ENCODE data around the gene LRP1B.

The LRP1B gene

DNA sequence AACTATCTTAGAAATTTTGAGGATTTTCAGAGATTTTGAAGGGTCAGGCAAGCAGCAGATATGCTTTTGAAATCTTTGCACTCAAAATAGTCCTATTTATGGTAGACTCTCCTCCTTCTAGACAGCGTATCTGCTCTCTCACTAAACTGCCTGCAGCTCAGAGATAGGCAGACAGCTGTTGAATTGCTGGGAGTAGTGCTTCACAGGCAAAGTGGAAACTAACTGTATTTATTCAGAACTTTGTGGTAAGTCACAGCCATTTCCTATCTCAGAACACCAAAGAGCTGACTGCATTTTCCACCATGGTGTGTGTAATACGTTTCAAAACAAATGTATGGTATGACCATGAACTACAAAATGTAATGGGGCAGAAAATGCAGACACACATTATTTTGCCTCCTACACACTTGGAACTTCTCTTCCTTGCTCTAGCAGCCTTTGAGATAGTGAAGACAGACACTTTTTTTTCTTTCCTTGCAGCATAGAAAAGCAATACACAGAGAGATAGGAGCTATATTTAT lies 352.4 kb downstream of the LRP1B start:
- Mint-ChIP-seq H3K4me1 (no peaks in the 10 kb centered on the region), H3K36me3 (no peaks in the 10 kb centered on the region), H3K27me3 (no peaks in the 10 kb centered on the region), H3K4me3 (no peak overlapping the region), H3K9me3 (no peaks in the 10 kb centered on the region), H3K27ac (no peak overlapping the region)
- no peak for ATAC-seq

DNA sequence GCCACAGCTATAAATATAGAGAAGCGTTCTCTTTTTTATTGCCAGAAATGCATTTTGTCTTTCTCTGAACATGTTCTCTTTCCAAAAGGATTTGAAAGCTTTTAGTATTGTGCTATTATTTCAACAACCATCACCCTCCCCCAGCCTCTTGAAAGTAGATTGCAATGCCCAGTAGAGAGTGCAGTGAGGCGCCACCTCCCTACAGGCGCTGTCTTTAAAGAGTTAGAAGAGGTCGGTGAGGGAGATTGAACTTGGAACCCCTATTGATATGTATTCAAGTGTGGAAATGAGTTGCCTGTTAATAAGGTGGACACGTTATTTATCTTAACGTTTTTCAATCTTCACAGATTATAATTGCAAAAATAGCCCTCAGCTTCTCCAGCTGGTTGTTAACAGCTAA lies 360.3 kb downstream of the LRP1B start:
- no peak overlapping the region for H3K4me3 Mint-ChIP-seq
- ATAC-seq = no peak
- no peaks in the 10 kb centered on the region for H3K4me1 Mint-ChIP-seq
- no peaks in the 10 kb centered on the region for H3K27me3 Mint-ChIP-seq
- no peaks in the 10 kb centered on the region for H3K36me3 Mint-ChIP-seq
- H3K9me3 Mint-ChIP-seq = no peaks in the 10 kb centered on the region
- H3K27ac Mint-ChIP-seq = no peak overlapping the region

DNA sequence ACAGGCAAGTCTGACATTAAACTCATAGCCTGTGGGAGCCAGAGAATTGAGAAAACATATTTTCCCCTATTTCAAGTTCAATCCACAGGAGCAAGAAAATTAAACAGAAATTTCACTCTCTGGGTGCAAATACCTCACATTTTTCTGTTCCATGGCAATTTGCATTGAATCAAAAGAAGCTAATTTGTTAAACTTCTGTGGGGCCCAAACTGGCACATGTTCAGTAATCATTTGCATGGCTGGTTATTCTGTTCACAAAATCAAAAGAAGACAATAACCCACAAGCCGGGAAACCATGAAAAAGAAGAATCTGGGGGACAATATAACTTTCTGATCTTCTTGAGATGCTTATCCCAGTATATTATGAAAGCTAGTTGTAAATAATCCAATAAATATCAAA lies 363.1 kb downstream of the LRP1B start:
- Mint-ChIP-seq H3K36me3 (no peaks in the 10 kb centered on the region), H3K27me3 (no peaks in the 10 kb centered on the region), H3K4me1 (no peaks in the 10 kb centered on the region), H3K27ac (no peak overlapping the region), H3K4me3 (no peak overlapping the region), H3K9me3 (no peaks in the 10 kb centered on the region)
- no peak for ATAC-seq

DNA sequence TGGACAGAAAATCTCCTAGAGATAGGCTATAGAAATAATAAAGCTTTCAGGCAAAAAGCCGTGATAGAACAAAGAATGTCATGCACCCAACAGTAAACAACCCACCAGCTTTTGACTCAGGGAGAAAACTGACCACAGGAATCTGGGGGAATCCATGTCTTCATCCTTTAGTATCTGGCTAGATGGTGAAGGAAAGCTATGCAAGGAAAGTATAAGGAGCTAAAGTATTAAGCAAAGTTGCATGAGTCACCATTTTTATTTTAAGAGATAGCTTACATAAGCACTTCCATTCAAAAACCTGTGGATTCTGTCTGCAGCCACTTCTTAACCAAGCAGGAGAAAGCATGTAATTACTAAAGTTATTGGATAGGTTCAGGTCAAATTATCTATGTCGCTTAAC lies 363.8 kb downstream of the LRP1B start:
- H3K27me3 Mint-ChIP-seq = no peaks in the 10 kb centered on the region
- H3K9me3 Mint-ChIP-seq = no peaks in the 10 kb centered on the region
- no peak overlapping the region for H3K27ac Mint-ChIP-seq
- ATAC-seq = no peak
- H3K4me1 Mint-ChIP-seq = no peaks in the 10 kb centered on the region
- H3K4me3 Mint-ChIP-seq = no peak overlapping the region
- no peaks in the 10 kb centered on the region for H3K36me3 Mint-ChIP-seq

DNA sequence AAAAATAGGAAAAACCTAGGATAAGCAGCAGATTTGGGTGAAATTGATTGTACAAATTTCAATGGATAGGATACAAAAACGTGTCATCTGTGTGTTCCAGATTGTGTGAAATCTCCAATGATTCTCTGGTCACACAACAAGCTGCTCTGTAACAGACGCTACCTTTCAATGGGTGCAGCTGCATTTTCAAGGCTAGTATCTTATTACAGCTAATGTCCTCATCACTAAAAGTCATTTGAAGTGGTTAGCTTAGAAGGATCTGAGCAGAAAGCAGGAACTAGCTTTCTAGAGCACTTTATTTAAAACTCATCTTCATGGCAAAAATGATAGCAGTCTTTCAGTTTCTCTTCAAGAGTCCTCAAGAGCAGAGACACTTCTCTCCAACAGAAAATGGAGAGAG lies 364.6 kb downstream of the LRP1B start:
- H3K4me1 Mint-ChIP-seq = no peaks in the 10 kb centered on the region
- H3K9me3 Mint-ChIP-seq = no peaks in the 10 kb centered on the region
- H3K36me3 Mint-ChIP-seq = no peaks in the 10 kb centered on the region
- ATAC-seq = no peak
- H3K27me3 Mint-ChIP-seq = no peaks in the 10 kb centered on the region
- no peak overlapping the region for H3K27ac Mint-ChIP-seq
- H3K4me3 Mint-ChIP-seq = no peak overlapping the region

DNA sequence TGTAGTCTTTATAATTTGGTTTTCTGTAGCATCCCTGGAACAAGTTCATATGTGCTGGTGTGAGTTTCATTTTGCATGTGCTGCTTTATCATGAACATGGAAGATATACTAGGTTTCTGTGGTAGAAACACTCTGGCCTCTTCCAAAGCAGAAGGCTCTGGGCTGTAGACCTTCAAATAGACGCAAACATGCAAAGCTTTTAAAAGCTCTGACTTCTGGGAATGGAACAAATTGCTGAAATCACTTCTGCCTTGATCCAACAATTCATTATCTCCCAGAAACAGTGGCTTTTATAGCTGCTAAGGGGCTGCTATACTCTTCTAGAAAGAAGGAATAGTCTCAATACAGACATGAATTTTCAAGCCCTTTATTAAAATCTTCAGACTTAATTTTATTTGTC lies 382.2 kb downstream of the LRP1B start:
- ATAC-seq = no peak
- Mint-ChIP-seq H3K36me3 (no peaks in the 10 kb centered on the region), H3K27me3 (no peaks in the 10 kb centered on the region), H3K4me3 (no peak overlapping the region), H3K9me3 (no peaks in the 10 kb centered on the region), H3K27ac (no peak overlapping the region), H3K4me1 (no peaks in the 10 kb centered on the region)

DNA sequence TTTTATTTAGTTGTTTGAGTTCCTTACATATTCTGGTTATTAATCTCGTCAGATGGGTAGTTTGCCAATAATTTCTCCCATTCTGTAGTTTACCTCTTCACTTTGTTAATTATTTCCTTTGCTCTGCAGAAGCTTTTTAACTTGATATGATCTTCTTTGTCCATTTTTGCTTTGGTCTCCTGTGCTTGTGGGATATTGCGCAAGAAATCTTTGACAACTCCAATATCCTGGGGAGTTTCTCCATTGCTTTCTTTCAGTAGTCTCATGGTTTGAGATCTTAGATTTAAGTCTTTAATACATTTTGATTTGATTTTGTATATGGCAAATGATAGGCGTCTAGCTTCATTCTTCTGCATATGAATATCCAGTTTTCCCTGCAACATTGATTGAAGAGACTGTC lies 389.2 kb downstream of the LRP1B start:
- no peak for ATAC-seq
- Mint-ChIP-seq H3K4me3 (no peak overlapping the region), H3K9me3 (no peaks in the 10 kb centered on the region), H3K4me1 (no peaks in the 10 kb centered on the region), H3K27me3 (no peaks in the 10 kb centered on the region), H3K27ac (no peak overlapping the region), H3K36me3 (no peaks in the 10 kb centered on the region)

DNA sequence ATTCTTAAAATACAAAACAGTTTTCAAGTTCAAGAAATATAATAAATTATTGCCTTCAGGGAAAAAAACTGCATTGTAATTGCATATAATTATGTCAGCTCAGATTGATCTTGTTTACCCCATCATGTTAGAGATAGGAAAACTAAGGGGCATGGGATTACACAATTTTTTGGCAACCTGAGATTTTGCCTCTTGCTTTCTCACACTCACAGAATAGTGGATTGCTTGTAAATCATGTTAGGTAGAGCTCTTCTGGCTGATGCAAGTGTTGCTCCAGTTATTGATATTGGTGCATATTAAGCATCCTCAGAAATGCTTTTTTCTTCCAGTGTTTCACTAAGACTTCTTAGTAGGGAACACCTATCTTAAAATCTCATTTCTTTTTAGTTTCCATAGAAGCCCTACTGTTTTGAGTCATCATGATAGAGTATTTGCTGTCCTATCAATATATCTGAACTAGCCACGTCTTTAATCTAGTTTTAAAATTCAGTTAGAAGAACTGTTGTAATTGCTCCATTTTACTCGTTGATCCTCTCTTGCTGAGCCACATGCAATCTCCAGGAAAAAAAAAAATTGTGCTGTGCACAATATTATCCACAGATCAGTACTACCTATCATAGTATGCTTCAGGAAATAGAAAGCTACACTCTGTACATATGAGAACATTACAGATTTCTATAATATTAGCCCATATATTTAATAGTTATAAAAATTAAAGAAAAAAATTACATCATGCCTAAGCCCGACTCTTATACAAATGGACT lies 393.1 kb downstream of the LRP1B start:
- Mint-ChIP-seq H3K36me3 (no peaks in the 10 kb centered on the region), H3K27ac (no peak overlapping the region), H3K27me3 (no peaks in the 10 kb centered on the region), H3K4me1 (no peaks in the 10 kb centered on the region), H3K4me3 (no peak overlapping the region), H3K9me3 (no peaks in the 10 kb centered on the region)
- ATAC-seq = no peak

DNA sequence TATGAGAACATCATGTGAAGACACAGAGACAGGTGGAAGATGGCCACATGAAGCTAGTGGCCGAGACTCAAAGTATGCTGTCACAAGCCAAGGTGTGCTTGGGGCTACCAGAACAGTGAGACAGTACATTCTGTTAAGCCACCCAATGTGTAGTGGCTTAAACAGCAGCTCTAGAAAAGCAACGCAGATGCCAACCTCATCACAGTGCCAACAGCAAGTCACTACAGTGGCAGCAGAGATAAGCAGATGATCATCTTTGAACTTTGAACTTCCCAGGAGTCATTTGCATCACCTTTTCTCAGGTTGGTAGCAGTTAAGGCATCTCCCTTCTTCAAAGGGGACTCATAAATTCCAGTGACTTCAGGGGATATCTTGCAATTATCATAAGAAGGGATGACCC lies 394.4 kb downstream of the LRP1B start:
- no peaks in the 10 kb centered on the region for H3K9me3 Mint-ChIP-seq
- ATAC-seq = no peak
- H3K4me3 Mint-ChIP-seq = no peak overlapping the region
- H3K36me3 Mint-ChIP-seq = no peaks in the 10 kb centered on the region
- no peaks in the 10 kb centered on the region for H3K4me1 Mint-ChIP-seq
- H3K27ac Mint-ChIP-seq = no peak overlapping the region
- no peaks in the 10 kb centered on the region for H3K27me3 Mint-ChIP-seq

DNA sequence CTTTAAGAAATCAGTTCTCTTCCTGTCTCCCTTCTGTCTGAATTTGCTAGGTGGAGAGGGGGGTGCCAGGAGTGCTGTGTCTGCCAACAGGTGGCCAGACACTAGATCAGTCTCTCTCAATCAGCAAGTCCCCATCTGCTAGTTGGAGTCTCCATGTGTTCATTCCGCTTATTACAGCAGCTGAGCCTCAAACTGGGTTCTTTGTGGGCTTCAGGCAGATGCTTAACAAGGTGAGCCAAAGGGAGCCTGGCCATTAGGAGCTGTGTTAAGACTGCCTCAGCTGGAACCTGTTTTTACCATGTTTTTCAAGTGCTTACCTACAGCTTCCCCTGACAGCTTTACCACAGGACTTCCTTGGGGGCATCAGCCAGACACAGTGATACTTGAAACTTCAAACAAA lies 401.9 kb downstream of the LRP1B start:
- H3K9me3 Mint-ChIP-seq = no peaks in the 10 kb centered on the region
- no peak overlapping the region for H3K4me3 Mint-ChIP-seq
- ATAC-seq = peak; percentile 47
- no peaks in the 10 kb centered on the region for H3K36me3 Mint-ChIP-seq
- no peaks in the 10 kb centered on the region for H3K27me3 Mint-ChIP-seq
- H3K4me1 Mint-ChIP-seq = no peaks in the 10 kb centered on the region
- H3K27ac Mint-ChIP-seq = no peak overlapping the region

DNA sequence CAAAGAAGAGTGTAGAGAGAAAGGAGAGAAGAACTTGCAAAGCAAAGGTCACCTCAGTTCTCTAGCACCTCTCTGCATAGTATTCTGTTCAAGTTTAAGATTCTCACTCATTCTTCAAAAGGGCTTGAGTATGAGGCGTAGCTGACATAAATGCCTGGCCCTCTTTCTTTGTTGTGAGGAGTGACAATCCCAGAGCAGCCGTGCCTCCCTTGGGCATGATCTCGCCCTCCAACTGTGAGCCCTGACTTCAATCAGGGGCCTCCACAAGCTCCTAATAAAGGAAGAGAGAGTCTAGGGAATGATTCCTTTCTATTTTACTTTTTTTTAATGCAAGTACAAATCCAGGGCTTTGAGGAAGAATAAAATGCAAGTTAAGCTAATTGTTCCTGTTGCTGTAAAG lies 402.7 kb downstream of the LRP1B start:
- Mint-ChIP-seq H3K4me1 (no peaks in the 10 kb centered on the region), H3K27me3 (no peaks in the 10 kb centered on the region), H3K27ac (no peak overlapping the region), H3K4me3 (no peak overlapping the region), H3K9me3 (no peaks in the 10 kb centered on the region), H3K36me3 (no peaks in the 10 kb centered on the region)
- ATAC-seq = no peak

DNA sequence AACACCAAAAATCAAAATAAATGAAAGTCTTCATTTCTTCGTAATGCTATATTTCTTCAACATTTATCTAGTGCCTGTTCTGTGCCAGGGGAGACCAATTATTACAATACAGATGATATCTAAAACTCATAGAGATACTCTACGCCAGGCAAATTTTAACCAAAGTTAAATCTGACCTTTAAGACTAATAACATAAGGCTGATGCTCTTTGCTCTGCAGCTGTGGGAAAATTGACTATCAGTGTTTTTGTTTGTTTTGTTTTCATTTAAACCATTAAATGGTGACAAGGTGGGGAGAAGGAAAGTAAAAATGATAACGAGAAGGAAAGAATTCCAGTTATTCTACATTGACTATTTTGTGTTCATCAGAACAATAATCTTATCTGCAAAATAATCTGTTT lies 406.4 kb downstream of the LRP1B start:
- Mint-ChIP-seq H3K27ac (no peak overlapping the region), H3K36me3 (no peaks in the 10 kb centered on the region), H3K9me3 (no peaks in the 10 kb centered on the region), H3K4me3 (no peak overlapping the region), H3K27me3 (no peaks in the 10 kb centered on the region), H3K4me1 (no peaks in the 10 kb centered on the region)
- ATAC-seq = no peak

DNA sequence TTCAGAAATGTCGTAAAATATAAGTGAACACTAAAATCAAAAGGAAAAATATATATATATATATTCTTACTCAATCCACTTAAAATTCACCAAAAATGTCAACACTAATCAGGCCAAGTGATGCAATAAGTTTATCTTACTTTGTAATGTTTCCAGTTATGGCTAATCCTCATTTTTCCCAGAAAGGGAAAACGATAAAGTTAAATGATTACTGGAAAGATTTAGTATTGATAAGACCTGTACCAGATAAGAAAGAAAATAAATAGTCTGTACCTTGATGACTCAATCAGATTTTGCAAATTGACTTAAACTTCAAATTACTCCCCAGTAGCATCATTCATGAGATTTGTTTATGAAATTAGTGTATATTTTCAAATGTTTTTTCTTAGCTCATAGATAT lies 407.0 kb downstream of the LRP1B start:
- ATAC-seq = no peak
- Mint-ChIP-seq H3K9me3 (no peaks in the 10 kb centered on the region), H3K27me3 (no peaks in the 10 kb centered on the region), H3K4me3 (no peak overlapping the region), H3K4me1 (no peaks in the 10 kb centered on the region), H3K27ac (no peak overlapping the region), H3K36me3 (no peaks in the 10 kb centered on the region)

DNA sequence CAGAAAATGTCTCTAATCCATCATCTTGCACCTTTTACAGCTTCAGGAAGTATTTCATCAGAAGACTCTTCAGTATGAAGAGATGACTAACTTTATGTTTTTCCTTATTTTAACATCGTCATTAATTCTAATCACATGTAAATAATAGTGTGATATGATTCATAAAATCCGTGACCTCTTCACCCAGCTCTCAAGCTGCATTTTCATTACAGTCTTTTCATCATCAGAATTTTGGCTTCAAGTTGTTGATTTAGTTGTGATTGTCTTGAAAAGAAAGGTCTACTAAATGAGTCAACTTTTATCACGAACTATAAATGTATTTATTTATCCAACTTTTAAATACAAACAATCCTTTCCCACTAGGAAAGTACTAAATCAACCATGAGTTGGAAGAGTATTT lies 410.3 kb downstream of the LRP1B start:
- no peaks in the 10 kb centered on the region for H3K27me3 Mint-ChIP-seq
- no peak for ATAC-seq
- H3K4me3 Mint-ChIP-seq = no peak overlapping the region
- H3K27ac Mint-ChIP-seq = no peak overlapping the region
- no peaks in the 10 kb centered on the region for H3K9me3 Mint-ChIP-seq
- H3K4me1 Mint-ChIP-seq = no peaks in the 10 kb centered on the region
- no peaks in the 10 kb centered on the region for H3K36me3 Mint-ChIP-seq

DNA sequence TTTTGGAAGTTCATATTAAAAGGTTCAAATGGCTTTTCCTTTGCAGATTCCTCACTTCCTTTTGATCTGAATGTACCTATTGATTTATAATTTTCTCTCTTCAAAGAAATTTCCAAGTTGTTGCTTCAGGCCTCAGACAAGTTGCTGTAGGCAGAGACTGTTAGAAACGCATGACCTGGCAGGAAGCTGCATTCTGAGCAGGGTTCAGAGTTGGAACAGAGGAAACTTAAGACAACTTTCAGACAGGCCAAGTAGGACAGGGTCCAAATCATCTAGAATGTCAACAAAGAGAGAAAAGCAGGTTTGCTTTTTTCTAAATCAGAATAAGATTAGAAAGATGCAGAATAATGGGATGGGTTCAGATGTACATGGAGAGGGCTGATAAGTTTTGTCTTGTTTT lies 416.3 kb downstream of the LRP1B start:
- H3K9me3 Mint-ChIP-seq = peaks cover 2% of the 10 kb centered on the region
- ATAC-seq = no peak
- no peak overlapping the region for H3K27ac Mint-ChIP-seq
- no peaks in the 10 kb centered on the region for H3K27me3 Mint-ChIP-seq
- H3K4me1 Mint-ChIP-seq = no peaks in the 10 kb centered on the region
- H3K36me3 Mint-ChIP-seq = no peaks in the 10 kb centered on the region
- no peak overlapping the region for H3K4me3 Mint-ChIP-seq

DNA sequence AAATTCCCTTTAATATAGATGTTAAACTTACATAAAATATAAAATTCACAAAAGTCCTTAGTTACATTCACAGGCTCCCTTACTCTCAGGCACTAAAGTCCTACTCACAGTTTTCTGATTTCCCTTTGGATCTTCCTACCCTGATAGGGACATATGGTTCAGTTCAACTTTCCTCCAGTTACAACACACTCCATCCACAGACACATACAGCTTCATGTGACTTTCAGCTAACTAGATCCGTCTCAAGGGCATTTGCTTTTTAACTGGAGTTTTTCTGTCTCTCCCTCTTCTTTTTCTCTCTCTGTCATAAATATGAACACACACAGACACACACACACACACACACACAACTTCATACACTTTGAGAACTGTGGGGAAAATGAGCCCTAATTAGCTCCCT lies 419.2 kb downstream of the LRP1B start:
- Mint-ChIP-seq H3K9me3 (peaks cover 2% of the 10 kb centered on the region), H3K36me3 (no peaks in the 10 kb centered on the region)
- ATAC-seq = no peak

More for the DNA sequence above, 419.2 kb downstream of the LRP1B start:
- no peaks in the 10 kb centered on the region for H3K4me1 Mint-ChIP-seq
- H3K4me3 Mint-ChIP-seq = no peak overlapping the region
- H3K27me3 Mint-ChIP-seq = no peaks in the 10 kb centered on the region
- no peak overlapping the region for H3K27ac Mint-ChIP-seq
